ENCODE results near the gene LYST. TPM values are rescaled to one million over a fixed set of nuclear protein-coding genes. Genes with fewer than 3 reads are reported as not detected.

The LYST gene
- total RNA-seq, 4 donors from 2014 or later = 27.8 to 128 (median 41.3) TPM

GRCh38 chr1:235865565-235866204 lies 1.0 kb downstream of the LYST start:
- ATAC-seq (ENCODE audit: low FRiP score) (no peak), DNase-seq (ENCODE audit: low spot score) (no peak)
- no peak for TF ChIP-seq CTCF (IDR thresholded peaks at IDR 0.05)

GRCh38 chr1:235864931-235865525 lies 1.7 kb downstream of the LYST start:
- no peak for TF ChIP-seq CTCF (IDR thresholded peaks at IDR 0.05)
- ATAC-seq (ENCODE audit: low FRiP score) = no peak
- no peak for DNase-seq (ENCODE audit: low spot score)

- no peak for TF ChIP-seq CTCF (IDR thresholded peaks at IDR 0.05)
- ATAC-seq (ENCODE audit: low FRiP score) (no peak), DNase-seq (ENCODE audit: low spot score) (no peak)
Measured at GRCh38 chr1:235864469-235864868, 2.2 kb downstream of the LYST start.

GRCh38 chr1:235863699-235864093 lies 3.0 kb downstream of the LYST start:
- ATAC-seq (ENCODE audit: low FRiP score) (no peak), DNase-seq (ENCODE audit: low spot score) (no peak)
- TF ChIP-seq CTCF (IDR thresholded peaks at IDR 0.05) = no peak

- DNase-seq (ENCODE audit: low spot score) = no peak
- no peak for ATAC-seq (ENCODE audit: low FRiP score)
- TF ChIP-seq CTCF (IDR thresholded peaks at IDR 0.05) = no peak
Measured at GRCh38 chr1:235861857-235862256, 4.8 kb downstream of the LYST start.

GRCh38 chr1:235860829-235861228 lies 5.9 kb downstream of the LYST start:
- no peak for TF ChIP-seq CTCF (IDR thresholded peaks at IDR 0.05)
- DNase-seq (ENCODE audit: low spot score) (no peak), ATAC-seq (ENCODE audit: low FRiP score) (no peak)

GRCh38 chr1:235859789-235860188 lies 6.9 kb downstream of the LYST start:
- TF ChIP-seq CTCF (IDR thresholded peaks at IDR 0.05) = no peak
- no peak for DNase-seq (ENCODE audit: low spot score)
- no peak for ATAC-seq (ENCODE audit: low FRiP score)
